ENCODE results near the gene SLC35E3. TPM values are rescaled to one million over a fixed set of nuclear protein-coding genes. Genes with fewer than 3 reads are reported as not detected.

Gene SLC35E3
- polyA plus RNA-seq, 1 experiment: 9.2 TPM

DNA sequence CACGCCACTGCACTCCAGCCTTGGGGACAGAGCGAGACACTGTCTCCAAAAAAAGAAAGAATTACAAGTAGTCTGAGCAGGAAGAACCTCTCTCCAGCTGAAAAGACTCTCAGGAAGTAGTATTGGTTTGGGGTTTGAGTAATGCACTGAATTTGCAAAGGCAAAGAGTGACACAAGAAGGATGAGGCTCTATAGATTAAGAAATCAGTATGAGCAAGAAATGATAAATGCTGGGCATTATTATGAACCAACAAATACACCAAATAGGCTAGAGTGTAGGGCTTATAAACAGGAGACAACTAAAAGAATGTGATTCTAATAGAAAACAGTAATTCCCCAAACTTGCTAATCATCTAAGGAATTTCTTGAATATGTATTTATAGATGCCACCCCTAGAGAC is 2.6 kb upstream of the SLC35E3 start:
- TF ChIP-seq, protein P1, sequence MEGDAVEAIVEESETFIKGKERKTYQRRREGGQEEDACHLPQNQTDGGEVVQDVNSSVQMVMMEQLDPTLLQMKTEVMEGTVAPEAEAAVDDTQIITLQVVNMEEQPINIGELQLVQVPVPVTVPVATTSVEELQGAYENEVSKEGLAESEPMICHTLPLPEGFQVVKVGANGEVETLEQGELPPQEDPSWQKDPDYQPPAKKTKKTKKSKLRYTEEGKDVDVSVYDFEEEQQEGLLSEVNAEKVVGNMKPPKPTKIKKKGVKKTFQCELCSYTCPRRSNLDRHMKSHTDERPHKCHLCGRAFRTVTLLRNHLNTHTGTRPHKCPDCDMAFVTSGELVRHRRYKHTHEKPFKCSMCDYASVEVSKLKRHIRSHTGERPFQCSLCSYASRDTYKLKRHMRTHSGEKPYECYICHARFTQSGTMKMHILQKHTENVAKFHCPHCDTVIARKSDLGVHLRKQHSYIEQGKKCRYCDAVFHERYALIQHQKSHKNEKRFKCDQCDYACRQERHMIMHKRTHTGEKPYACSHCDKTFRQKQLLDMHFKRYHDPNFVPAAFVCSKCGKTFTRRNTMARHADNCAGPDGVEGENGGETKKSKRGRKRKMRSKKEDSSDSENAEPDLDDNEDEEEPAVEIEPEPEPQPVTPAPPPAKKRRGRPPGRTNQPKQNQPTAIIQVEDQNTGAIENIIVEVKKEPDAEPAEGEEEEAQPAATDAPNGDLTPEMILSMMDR (IDR thresholded peaks at IDR 0.05; ENCODE audit: low read depth, low read length): no peak
- Histone ChIP-seq H3K27me3 (ENCODE audit: control insufficient read depth, insufficient read depth, low read length) (no peaks in the 10 kb centered on the region), H3K4me3 (ENCODE audit: low read depth, low read length) (no peak overlapping the region), H3K27ac (ENCODE audit: low read depth, low read length) (no peak overlapping the region), H3K9me3 (ENCODE audit: control insufficient read depth, insufficient read depth, low read length) (no peaks in the 10 kb centered on the region)
- CTCF ChIA-PET: no interaction called here
- POLR2A ChIA-PET: no interaction called here
- no peak for DNase-seq (ENCODE audit: low read depth, low spot score)

DNA sequence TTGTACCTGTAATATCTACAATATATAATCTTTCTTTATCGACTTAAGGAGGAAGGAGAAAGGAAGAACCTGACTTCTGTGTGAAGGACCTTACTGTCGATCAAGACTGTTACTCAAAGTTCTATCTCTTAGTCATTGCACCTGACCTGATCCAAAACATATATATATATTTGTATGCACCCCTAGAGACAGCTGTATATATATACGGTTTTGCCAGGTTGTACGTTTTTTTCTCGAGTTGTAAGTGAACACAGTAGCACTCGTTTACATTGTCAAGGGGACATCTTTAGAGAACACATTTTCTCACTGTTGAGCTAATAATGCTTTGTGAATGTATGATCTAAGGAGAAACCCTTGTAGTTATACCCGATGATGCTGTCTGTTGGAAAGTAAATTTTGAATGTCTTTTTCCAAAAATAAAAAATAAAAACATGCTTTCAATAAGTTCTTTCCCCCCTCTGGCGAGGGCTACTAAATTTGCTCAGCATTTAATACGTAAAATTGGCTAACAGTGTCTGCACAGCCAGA is 536 bp upstream of the SLC35E3 start:
- Histone ChIP-seq H3K9me3 (ENCODE audit: control insufficient read depth, insufficient read depth, low read length) (no peaks in the 10 kb centered on the region), H3K27ac (ENCODE audit: low read depth, low read length) (no peak overlapping the region), H3K4me3 (ENCODE audit: low read depth, low read length) (peak overlapping the region; percentile 81), H3K27me3 (ENCODE audit: control insufficient read depth, insufficient read depth, low read length) (no peaks in the 10 kb centered on the region)
- CTCF ChIA-PET: no interaction called here
- no peak for DNase-seq (ENCODE audit: low read depth, low spot score)
- TF ChIP-seq, protein P1 (IDR thresholded peaks at IDR 0.05; ENCODE audit: low read depth, low read length): no peak
- POLR2A ChIA-PET: interaction anchor here (0.9 to 3.0 kb wide), 3 partner anchors 63 to 425 kb away, joined by 3 to 31 read pairs (median 4); partner anchors contain the start of gene MDM2

DNA sequence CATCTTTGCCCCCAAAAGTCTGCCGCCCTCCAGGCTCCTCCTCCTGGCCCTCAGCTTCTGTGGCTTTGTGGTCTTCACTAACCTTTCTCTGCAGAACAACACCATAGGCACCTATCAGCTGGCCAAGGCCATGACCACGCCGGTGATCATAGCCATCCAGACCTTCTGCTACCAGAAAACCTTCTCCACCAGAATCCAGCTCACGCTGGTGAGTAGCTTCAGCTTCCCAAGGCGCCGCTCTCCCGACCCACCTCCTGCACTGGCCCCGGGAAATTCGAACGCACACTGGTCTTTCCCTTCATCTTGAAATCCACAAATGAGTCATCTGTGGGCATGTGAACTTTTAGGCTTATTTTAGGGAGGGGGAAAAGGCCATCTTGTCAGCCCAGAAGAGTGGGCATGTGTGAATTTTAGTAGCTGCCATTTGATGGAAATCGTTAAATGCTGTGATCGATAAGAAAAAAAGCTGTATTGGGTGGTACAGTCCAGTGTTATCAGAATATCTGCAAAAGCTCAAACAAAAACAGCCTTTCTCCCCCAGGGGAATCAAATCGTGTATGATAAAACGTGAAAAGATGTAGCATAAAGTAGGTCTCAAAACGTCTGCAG is 700 bp downstream of the SLC35E3 start:
- ChIA-PET CTCF (interaction anchor here (0.6 to 0.8 kb wide), 3 partner anchors 48 to 610 kb away, joined by 3 to 6 read pairs (median 3); partner anchors contain the start of gene MDM2), POLR2A (interaction anchor here (0.8 to 3.0 kb wide), 3 partner anchors 62 to 426 kb away, joined by 3 to 31 read pairs (median 4); partner anchors contain the start of gene MDM2)
- no peaks in the 10 kb centered on the region for H3K9me3 ChIP-seq (ENCODE audit: control insufficient read depth, insufficient read depth, low read length)
- H3K4me3 ChIP-seq (ENCODE audit: low read depth, low read length): peak overlapping the region; percentile 81
- no peaks in the 10 kb centered on the region for H3K27me3 ChIP-seq (ENCODE audit: control insufficient read depth, insufficient read depth, low read length)
- no peak overlapping the region for H3K27ac ChIP-seq (ENCODE audit: low read depth, low read length)
- DNase-seq (ENCODE audit: low read depth, low spot score): peak; percentile 29
- TF ChIP-seq, protein P1 (IDR thresholded peaks at IDR 0.05; ENCODE audit: low read depth, low read length): no peak

DNA sequence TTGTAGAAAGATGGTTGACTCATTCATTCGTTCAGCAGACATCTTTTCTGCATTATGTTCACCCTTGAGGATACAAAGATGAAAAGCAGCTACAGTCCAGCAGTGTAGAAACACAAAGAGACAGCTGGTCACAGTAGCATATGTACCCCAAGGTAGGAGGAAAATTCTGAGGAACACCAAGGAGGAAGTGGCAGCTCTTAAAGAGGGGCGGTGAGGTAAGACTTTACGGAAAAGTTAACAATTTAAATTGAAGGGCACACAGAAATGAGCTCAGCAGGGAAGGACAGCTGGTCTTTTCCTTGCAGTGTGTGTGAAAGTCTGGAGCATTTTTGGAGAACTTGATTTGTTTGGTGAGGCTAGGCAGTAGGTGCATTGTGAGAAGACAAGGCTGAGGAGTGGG is 3.5 kb downstream of the SLC35E3 start:
- Histone ChIP-seq H3K4me3 (ENCODE audit: low read depth, low read length) (no peak overlapping the region), H3K9me3 (ENCODE audit: control insufficient read depth, insufficient read depth, low read length) (no peaks in the 10 kb centered on the region), H3K27me3 (ENCODE audit: control insufficient read depth, insufficient read depth, low read length) (no peaks in the 10 kb centered on the region), H3K27ac (ENCODE audit: low read depth, low read length) (no peak overlapping the region)
- ChIA-PET POLR2A (no interaction called here), CTCF (no interaction called here)
- DNase-seq (ENCODE audit: low read depth, low spot score): no peak
- TF ChIP-seq, protein P1 (IDR thresholded peaks at IDR 0.05; ENCODE audit: low read depth, low read length): no peak

DNA sequence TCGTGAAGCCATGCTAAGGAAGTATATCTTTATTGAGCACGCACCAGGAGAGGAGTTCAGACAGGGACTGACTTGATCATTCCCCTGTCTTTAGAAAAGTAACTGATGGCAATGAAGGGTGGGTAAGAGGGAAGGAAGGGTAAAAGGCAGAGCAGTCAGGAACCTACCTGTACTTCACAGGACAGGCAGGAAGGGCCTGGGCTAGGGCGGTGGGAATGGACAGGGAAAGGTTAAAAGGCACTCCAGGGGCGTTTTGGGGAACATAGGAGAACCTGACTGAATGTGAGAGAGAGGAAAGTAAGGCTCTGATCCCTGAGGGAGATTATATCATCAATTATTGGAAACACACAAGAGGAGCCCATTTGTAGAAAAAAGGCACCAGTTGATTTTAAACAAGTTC is 3.9 kb downstream of the SLC35E3 start:
- H3K27me3 ChIP-seq (ENCODE audit: control insufficient read depth, insufficient read depth, low read length): no peaks in the 10 kb centered on the region
- CTCF ChIA-PET: no interaction called here

More for the DNA sequence above, 3.9 kb downstream of the SLC35E3 start:
- TF ChIP-seq, protein P1 (IDR thresholded peaks at IDR 0.05; ENCODE audit: low read depth, low read length): no peak
- DNase-seq (ENCODE audit: low read depth, low spot score): no peak
- no peaks in the 10 kb centered on the region for H3K9me3 ChIP-seq (ENCODE audit: control insufficient read depth, insufficient read depth, low read length)
- no peak overlapping the region for H3K27ac ChIP-seq (ENCODE audit: low read depth, low read length)
- POLR2A ChIA-PET: no interaction called here
- H3K4me3 ChIP-seq (ENCODE audit: low read depth, low read length): no peak overlapping the region
